ENCODE data around the gene SAMM50.

Gene SAMM50

DNA sequence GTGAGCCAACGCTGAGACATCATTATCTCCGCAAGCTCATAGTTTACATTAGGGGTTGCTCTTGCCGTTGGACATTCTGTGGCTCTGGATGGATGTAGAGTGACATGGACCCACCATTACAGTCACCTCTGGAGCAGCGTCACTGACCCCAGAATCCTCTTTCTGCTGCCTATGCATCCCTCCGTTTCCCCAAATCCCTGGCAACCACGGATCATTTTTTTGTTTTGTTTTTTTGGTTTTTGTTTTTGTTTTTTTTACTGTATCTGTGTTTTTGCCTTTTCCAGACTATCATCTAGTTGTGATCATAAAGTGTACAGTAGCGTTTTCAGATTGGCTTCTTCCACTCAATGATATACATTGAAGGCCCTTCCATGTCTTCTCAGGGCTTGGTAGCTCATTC is 72.8 kb downstream of the SAMM50 start:
- DNase-seq (ENCODE audit: low read depth in 2 of 2) = no peak

DNA sequence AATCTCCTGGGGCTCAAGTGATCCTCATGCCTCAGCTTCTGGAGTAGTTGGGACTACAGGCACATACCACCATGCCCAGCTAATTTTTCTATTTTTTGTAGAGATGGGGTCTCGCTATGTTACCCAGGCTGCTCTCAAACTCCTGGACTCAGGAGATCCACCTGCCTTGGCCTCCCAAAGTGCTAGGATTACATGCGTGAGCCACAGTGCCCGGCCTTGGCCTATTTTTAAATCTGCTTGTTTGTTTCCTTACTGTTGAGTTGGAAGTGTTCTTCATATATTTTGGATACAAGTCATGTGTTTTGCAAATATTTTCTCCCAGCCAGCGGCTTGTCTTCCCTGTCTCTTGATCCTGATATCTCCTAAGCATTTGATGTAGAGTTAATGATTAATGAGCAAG is 73.8 kb downstream of the SAMM50 start:
- no peak for DNase-seq (ENCODE audit: low read depth in 2 of 2)

DNA sequence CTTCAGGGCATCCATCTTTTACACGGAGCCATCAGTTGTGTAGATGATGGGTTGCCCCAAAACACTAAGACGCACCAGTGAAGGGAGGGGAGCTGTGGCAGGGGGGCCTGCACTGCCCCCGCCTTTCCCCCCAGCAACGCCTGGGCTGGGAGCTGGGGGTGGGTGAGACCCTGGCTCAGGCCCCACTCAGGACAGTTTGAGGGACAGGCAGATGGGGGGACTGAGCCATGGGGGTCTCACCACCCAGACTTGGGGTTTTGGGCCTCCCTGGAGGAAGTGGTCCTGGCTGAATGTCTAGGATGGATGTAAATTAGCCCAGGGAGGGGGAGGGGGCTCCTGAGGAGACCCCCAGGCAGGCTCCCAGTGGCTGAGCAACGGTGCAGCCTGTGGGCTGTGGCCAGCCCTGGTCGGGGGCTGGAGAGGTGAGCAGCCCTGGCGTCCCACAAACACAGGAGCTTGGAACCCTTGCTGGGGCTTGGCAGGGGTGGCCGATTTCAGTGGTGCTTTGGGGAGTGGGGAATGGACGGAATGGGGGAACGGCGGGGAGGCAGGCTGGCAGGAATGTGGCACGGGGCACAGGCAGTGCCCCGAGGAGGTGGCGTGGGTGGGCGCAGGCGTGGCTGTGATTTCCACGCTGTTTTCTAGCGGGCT is 74.9 kb downstream of the SAMM50 start:
- DNase-seq (ENCODE audit: low read depth in 2 of 2) = no peak

DNA sequence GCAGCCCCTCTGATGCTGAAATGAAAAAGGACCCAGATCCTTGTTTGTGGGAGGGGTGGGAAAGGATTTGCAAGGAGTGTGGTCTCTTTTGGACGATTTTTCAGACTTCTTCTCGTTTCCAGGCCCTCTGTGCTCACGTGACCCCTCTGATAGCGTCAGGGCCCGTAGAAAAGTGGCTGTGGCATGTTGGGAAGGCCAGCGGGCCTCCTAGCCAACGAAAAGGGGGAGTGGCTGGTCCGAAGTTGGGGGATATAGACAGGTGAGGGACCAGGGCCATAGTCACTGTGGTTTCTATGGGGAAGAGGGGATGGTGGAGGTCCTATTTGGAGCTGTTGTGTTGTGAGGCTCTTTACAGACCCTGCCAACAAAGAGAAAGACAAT is 75.5 kb downstream of the SAMM50 start:
- no peak for DNase-seq (ENCODE audit: low read depth in 2 of 2)

DNA sequence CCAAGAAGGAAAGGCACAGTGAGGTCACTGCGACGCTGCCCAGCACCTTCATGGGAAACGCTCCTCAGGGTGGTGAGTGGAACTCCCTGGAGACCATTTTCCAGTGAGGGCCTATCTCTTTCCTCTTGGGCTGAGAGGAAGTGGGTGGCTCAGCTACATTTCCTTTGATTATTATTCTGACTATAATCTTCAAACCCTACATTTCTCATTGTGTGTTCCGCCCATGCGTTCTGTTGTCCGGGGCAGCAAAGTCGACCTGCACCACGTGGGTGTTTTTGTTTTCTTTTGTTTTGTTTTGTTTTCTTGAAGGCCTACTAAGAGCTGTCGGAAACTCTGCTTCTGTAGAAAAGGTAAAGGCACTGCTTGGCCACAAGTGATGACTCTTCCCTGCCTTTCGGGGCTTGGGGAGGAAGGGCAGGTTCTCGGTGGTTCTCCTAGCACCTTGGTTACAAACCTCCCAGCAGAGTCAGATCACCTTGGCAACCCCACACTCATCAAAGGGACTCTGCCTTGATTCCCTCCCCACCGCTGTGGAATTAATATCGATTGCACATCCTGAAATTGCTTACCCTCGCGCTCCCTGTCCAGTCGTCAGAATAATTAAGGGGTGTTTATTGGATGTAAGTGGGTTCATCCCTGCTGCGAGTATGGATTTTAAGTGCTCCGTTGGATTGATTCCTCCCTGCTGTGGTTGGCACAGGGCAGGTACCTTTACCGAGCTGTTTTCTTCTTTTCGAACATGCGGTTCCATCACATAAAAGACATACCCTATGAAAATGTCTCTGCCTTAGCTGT is 76.1 kb downstream of the SAMM50 start:
- DNase-seq (ENCODE audit: low read depth in 2 of 2) = no peak

GRCh38 chr22:44032126-44032730 is 77.0 kb downstream of the SAMM50 start:
- DNase-seq (ENCODE audit: low read depth in 2 of 2) = no peak

- DNase-seq (ENCODE audit: low read depth in 2 of 2) = no peak
Observed at GRCh38 chr22:44033287-44033686, 78.0 kb downstream of the SAMM50 start.

DNA sequence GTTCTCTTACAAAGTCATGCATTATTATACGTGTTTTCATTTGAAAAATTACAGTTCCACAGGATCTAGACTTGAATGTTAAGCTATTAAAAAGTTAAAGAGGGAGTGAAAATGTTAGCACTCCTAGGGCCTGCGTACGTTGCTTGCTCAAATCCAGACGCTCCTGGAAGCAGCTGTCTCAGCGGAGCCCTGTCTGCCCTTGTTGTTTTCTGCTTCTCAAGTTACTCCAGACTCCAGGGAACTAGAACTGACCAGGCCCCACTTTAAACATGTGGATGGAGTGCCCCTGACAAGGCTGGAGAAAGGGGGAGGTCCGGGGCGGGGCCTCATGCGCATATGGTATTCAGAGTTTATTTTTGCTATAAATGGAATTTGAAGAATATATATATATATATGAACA is 78.5 kb downstream of the SAMM50 start:
- no peak for DNase-seq (ENCODE audit: low read depth in 2 of 2)

- no peak for DNase-seq (ENCODE audit: low read depth in 2 of 2)
Observed at GRCh38 chr22:44037519-44038375, 82.5 kb downstream of the SAMM50 start.

DNA sequence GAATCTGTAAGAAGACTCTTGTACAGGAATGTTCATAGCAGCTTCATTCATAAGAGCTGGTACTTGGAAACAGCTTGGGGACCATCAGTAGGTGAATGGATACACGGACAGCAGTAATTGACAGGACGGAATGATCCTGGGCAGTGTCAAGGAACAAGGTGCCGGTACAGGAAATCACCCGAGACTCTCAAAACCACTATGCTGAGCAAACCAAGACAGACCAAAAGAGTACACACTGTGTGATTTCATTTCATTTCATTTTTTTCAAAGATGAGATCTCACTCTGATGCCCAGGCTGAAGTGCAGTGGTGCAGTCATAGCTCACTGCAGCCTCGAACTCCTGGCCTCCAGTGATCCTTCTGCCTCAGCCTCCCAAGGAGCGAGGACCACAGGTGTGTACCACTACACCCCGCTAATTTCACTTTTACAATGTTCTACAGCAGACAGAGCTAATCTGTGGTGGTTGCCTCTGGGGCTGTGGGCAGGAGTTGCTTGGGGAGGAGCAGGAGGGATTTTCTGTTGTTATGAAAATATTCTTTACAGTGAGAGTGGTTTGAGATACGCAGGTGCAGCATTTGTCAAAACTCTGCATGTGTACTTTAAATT is 84.4 kb downstream of the SAMM50 start:
- DNase-seq (ENCODE audit: low read depth in 2 of 2) = no peak

- no peak for DNase-seq (ENCODE audit: low read depth in 2 of 2)
Observed at GRCh38 chr22:44042249-44043218, 87.3 kb downstream of the SAMM50 start.

DNA sequence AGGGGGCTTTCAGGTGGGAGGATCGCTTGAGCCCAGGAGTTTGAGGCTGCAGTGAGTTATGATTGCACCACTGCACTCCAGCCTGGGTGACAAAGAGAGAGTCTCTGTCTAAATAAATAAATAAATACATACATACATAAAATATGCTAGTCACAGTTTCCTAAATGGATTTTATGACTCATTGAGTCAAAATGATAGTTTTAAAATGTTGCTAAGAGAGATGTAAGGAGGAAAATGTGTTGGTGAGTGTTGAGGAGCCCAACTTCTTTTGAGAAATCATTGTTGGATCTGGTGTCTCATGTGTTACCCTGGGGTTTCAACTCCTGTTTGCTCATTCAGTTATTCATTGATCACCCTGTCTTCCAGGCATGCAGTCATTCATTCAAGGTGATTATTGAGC is 89.9 kb downstream of the SAMM50 start:
- DNase-seq (ENCODE audit: low read depth in 2 of 2) = no peak
